IMR-90 (cell line): ENCODE measurements around the gene CLP1. TPM values are rescaled to one million over a fixed set of nuclear protein-coding genes. Genes with fewer than 3 reads are reported as not detected.

Experiments
- ATAC-seq: fragments of 200-7000 bp; cut with Tn5 transposase; 2 replicates; pipeline ENCODE4 v1.9.1; 2020; ENCODE audit warnings: low read depth, mild to moderate bottlenecking, moderate library complexity
- BruUV-seq: library from RNA; stranded (reverse); fragments of 400-500 nt; replicated peaks from 2 replicates; lab custom pipeline; 2021; lab: Mats Ljungman, UMichigan
- CTCF ChIA-PET: fragments of 300-600 bp; formaldehyde crosslinking; extraction: SDS; loops from one replicate; lab custom pipeline; 2021; ENCODE audit warnings: antibody characterized with exemption; lab: Yijun Ruan, JAX
- POLR2A ChIA-PET: fragments of 300-600 bp; sonication (Branson Sonifier 250); formaldehyde crosslinking; loops from one replicate; lab custom pipeline; 2022; ENCODE audit warnings: antibody characterized with exemption; ENCODE audit not compliant: unreplicated experiment; lab: Charles Lee
- DNase-seq: peaks from one replicate; pipeline ENCODE4 v3.0.0; 2013
- H2AFZ ChIP-seq: replicated peaks from 2 replicates; pipeline ENCODE3; 2013; ENCODE audit warnings: low read length, mild to moderate bottlenecking; ENCODE audit not compliant: poor library complexity
- H2AK5ac ChIP-seq: 2 replicates; pipeline ENCODE4 v1.6.1; 2013; ENCODE audit warnings: low read depth, low read length, inconsistent platforms
- H2AK9ac ChIP-seq: replicated peaks from 2 replicates; pipeline ENCODE3; 2013; ENCODE audit warnings: mild to moderate bottlenecking, low read depth, low read length, moderate library complexity; ENCODE audit not compliant: poor library complexity
- H2BK120ac ChIP-seq: 2 replicates; pipeline ENCODE4 v1.6.1; 2013; ENCODE audit warnings: low read depth, low read length, inconsistent platforms
- H2BK15ac ChIP-seq: 3 replicates; pipeline ENCODE4 v1.6.1; 2013; ENCODE audit warnings: low read depth, low read length, inconsistent platforms
- H2BK20ac ChIP-seq: 2 replicates; pipeline ENCODE4 v1.6.1; 2013; ENCODE audit warnings: low read depth, mild to moderate bottlenecking, inconsistent platforms, low read length, moderate library complexity
- H2BK5ac ChIP-seq: 2 replicates; pipeline ENCODE4 v1.6.1; 2013; ENCODE audit warnings: mild to moderate bottlenecking, low read depth, low read length, inconsistent platforms; ENCODE audit not compliant: poor library complexity, severe bottlenecking
- H3K14ac ChIP-seq: replicated peaks from 2 replicates; pipeline ENCODE4 v1.6.1; 2013; ENCODE audit warnings: low read depth, low read length, inconsistent platforms
- H3K18ac ChIP-seq: 2 replicates; pipeline ENCODE4 v1.6.1; 2013; ENCODE audit warnings: low read depth, low read length, control low read depth
- H3K23ac ChIP-seq: 2 replicates; pipeline ENCODE4 v1.6.1; 2013; ENCODE audit warnings: low read depth, low read length, inconsistent platforms
- H3K27ac ChIP-seq: 2 replicates; pipeline ENCODE4 v1.5.1; 2013; ENCODE audit warnings: mild to moderate bottlenecking, control low read depth, low read length; ENCODE audit not compliant: insufficient read depth
- H3K27me3 ChIP-seq: 2 replicates; pipeline ENCODE4 v1.6.1; 2013; ENCODE audit warnings: low read length; ENCODE audit not compliant: control insufficient read depth, insufficient read depth
- H3K36me3 ChIP-seq: 2 replicates; pipeline ENCODE4 v1.6.1; 2013; ENCODE audit warnings: low read length, mixed read lengths; ENCODE audit not compliant: control insufficient read depth, insufficient read depth
- H3K4ac ChIP-seq: 2 replicates; pipeline ENCODE4 v1.6.1; 2013; ENCODE audit warnings: low read depth, low read length, inconsistent platforms
- H3K4me1 ChIP-seq: 2 replicates; pipeline ENCODE4 v1.6.1; 2013; ENCODE audit warnings: low read length, mixed read lengths; ENCODE audit not compliant: control insufficient read depth, insufficient read depth
- H3K4me2 ChIP-seq: 2 replicates; pipeline ENCODE4 v1.6.1; 2013; ENCODE audit warnings: low read depth, mild to moderate bottlenecking, control low read depth, low read length, moderate library complexity
- H3K4me3 ChIP-seq: 2 replicates; pipeline ENCODE4 v1.5.1; 2013; ENCODE audit warnings: low read depth, mild to moderate bottlenecking, control low read depth, low read length, moderate library complexity; ENCODE audit not compliant: insufficient read depth
- H3K56ac ChIP-seq: 2 replicates; pipeline ENCODE4 v1.6.1; 2013; ENCODE audit warnings: low read length, inconsistent platforms; ENCODE audit not compliant: insufficient read depth; ENCODE audit errors: extremely low read depth
- H3K79me1 ChIP-seq, 2 experiments: 2 replicates each; pipeline ENCODE4 v1.6.1; 2013; ENCODE audit warnings: low read length in 2 of 2, inconsistent platforms in 1 of 2, low read depth in 1 of 2
- H3K9ac ChIP-seq: 2 replicates; pipeline ENCODE4 v1.6.1; 2013; ENCODE audit warnings: low read depth, low read length, control low read depth
- H3K9me1 ChIP-seq: 2 replicates; pipeline ENCODE4 v1.6.1; 2013; ENCODE audit warnings: low read length, inconsistent platforms; ENCODE audit not compliant: insufficient read depth
- H3K9me3 ChIP-seq: 2 replicates; pipeline ENCODE4 v1.6.1; 2013; ENCODE audit warnings: low read length; ENCODE audit not compliant: control insufficient read depth, insufficient read depth
- H4K20me1 ChIP-seq: 2 replicates; pipeline ENCODE4 v1.6.1; 2013; ENCODE audit warnings: low read length, inconsistent platforms; ENCODE audit not compliant: insufficient read depth
- H4K5ac ChIP-seq: 2 replicates; pipeline ENCODE4 v1.6.1; 2013; ENCODE audit warnings: mild to moderate bottlenecking, low read depth, low read length, control low read depth
- H4K8ac ChIP-seq, 2 experiments: 2 replicates each; pipeline ENCODE4 v1.6.1; 2013; ENCODE audit warnings: low read depth in 2 of 2, low read length in 2 of 2, control low read depth in 1 of 2, inconsistent platforms in 1 of 2
- H4K91ac ChIP-seq: 2 replicates; pipeline ENCODE4 v1.6.1; 2013; ENCODE audit warnings: low read depth, low read length, inconsistent platforms; ENCODE audit not compliant: insufficient read depth
- BHLHE40 ChIP-seq: fragments of 150-350 bp; IDR thresholded peaks from 2 replicates; pipeline ENCODE4 v1.6.1; 2016; ENCODE audit warnings: mild to moderate bottlenecking, low read depth, low read length
- CEBPB ChIP-seq: IDR thresholded peaks from 2 replicates; pipeline ENCODE4 v1.6.1; 2012; ENCODE audit warnings: low read depth, low read length, improper control_type of control experiment
- CHD1 ChIP-seq: IDR thresholded peaks from 2 replicates; pipeline ENCODE4 v1.6.1; 2012; ENCODE audit warnings: low read depth, low read length, improper control_type of control experiment
- CTCF ChIP-seq: conservative IDR thresholded peaks from 2 replicates; pipeline ENCODE4 v1.5.1; 2012; ENCODE audit warnings: mild to moderate bottlenecking, low read depth, low read length, improper control_type of control experiment
- FOS ChIP-seq: fragments of 150-350 bp; IDR thresholded peaks from 2 replicates; pipeline ENCODE4 v1.6.1; 2016; ENCODE audit warnings: low read depth, low read length
- MAFK ChIP-seq: IDR thresholded peaks from 2 replicates; pipeline ENCODE4 v1.6.1; 2012; ENCODE audit warnings: low read depth, low read length, improper control_type of control experiment
- MXI1 ChIP-seq: IDR thresholded peaks from 2 replicates; pipeline ENCODE4 v1.6.1; 2012; ENCODE audit warnings: low read depth, mild to moderate bottlenecking, low read length, moderate library complexity, borderline replicate concordance
- NFE2L2 ChIP-seq: fragments of 150-350 bp; IDR thresholded peaks from 2 replicates; pipeline ENCODE4 v1.6.1; 2016; ENCODE audit warnings: low read depth, mild to moderate bottlenecking, low read length
- POLR2A ChIP-seq: IDR thresholded peaks from 2 replicates; pipeline ENCODE4 v1.6.1; 2012; ENCODE audit warnings: mild to moderate bottlenecking, low read depth, low read length
- RAD21 ChIP-seq: IDR thresholded peaks from 2 replicates; pipeline ENCODE4 v1.6.1; 2012; ENCODE audit warnings: low read length, improper control_type of control experiment
- RCOR1 ChIP-seq: IDR thresholded peaks from 2 replicates; pipeline ENCODE4 v1.6.1; 2012; ENCODE audit warnings: mild to moderate bottlenecking, low read length, improper control_type of control experiment; ENCODE audit not compliant: insufficient replicate concordance
- SMC3 ChIP-seq: fragments of 150-350 bp; IDR thresholded peaks from 2 replicates; pipeline ENCODE4 v1.6.1; 2016; ENCODE audit warnings: low read depth, mild to moderate bottlenecking, antibody characterized with exemption, low read length, moderate library complexity
- WGBS, 2 experiments: methylation state at CpG; one replicate each; pipeline versions ENCODE4 v1.1.5 to v1.1.7; 2013; ENCODE audit warnings: missing lambda C conversion rate in 2 of 2; ENCODE audit not compliant: insufficient read length in 1 of 2; ENCODE audit errors: extremely low coverage in 2 of 2; 5-methylcytosine and 5-hydroxymethylcytosine counted together
- dilution Hi-C: fragments of 300-500 bp; cut with HindIII; formaldehyde crosslinking; loops from one replicate; pipeline ENCODE4 v1.14.3; 2018; ENCODE audit warnings: low sequenced_read_pairs; ENCODE audit not compliant: unreplicated experiment
- in situ Hi-C: fragments of 300-500 bp; cut with MboI; formaldehyde crosslinking; loops from 3 replicates; pipeline ENCODE4 v1.14.3; 2019; ENCODE audit warnings: low sequenced_read_pairs, inconsistent platforms, mixed read lengths
- intact Hi-C: fragments of 100-400 bp; cut with micrococcal nuclease; formaldehyde crosslinking; loops from 2 replicates; pipeline ENCODE4 v1.10.0; 2022
- polyA plus RNA-seq, 3 experiments: library from polyadenylated mRNA; depleted of rRNA; stranded (reverse); fragments of >200 nt; gene quantifications; 2 replicates each; pipeline ENCODE4 v1.2.3, GENCODE V29; 2012; ENCODE audit warnings: low replicate concordance in 1 of 3
- total RNA-seq: library from RNA; depleted of rRNA; stranded (reverse); fragments of >200 nt; gene quantifications from 2 replicates; pipeline ENCODE4 v1.2.3, GENCODE V29; 2012

Gene CLP1
- total and polyA plus RNA-seq, 2 of the 4 experiments (the other 2 are of a cell fraction), result 16.5 to 24.0 TPM

DNA sequence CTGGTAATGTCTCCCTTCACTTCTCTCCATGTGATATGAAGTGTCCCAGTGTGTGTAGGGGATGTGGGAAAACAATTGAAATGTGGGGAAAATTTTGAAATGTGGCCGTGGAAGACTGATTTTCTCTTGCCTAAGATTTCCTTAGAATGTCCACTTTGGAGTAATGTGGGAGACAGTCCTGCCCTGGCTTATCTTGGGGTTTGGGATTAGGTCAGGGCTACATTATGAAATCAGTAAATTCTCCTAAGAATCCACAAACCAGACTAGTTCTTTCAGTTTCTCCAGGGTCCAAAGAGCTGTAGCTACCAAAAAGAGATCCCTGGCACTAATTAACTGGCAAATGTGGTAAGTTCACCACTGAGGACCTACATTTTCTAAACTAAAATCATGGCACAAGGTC is 30.7 kb upstream of the CLP1 start:
- no peak overlapping the region for H3K4me2 ChIP-seq
- H3K4me1 ChIP-seq, result no peaks in the 10 kb centered on the region
- no peak overlapping the region for H3K14ac ChIP-seq
- no peak overlapping the region for H4K91ac ChIP-seq
- no peak overlapping the region for H4K5ac ChIP-seq
- no peaks in the 10 kb centered on the region for H3K36me3 ChIP-seq
- no peak overlapping the region for H2AFZ ChIP-seq
- H3K27me3 ChIP-seq, result peaks cover 11% of the 10 kb centered on the region
- no peaks in the 10 kb centered on the region for H3K9me3 ChIP-seq
- DNase-seq (no peak), ATAC-seq (no peak)
- no peak overlapping the region for H2AK5ac ChIP-seq
- H2BK15ac ChIP-seq, result no peak overlapping the region
- no CpG with 5 or more reads among the region's 1 CpG for WGBS, 2 experiments
- H3K18ac ChIP-seq, result no peak overlapping the region
- POLR2A ChIA-PET, result no interaction called here
- TF ChIP-seq RAD21 (no peak), MAFK (no peak), CEBPB (no peak), CTCF (no peak), RCOR1 (no peak), MXI1 (no peak), NFE2L2 (no peak), POLR2A (no peak), BHLHE40 (no peak), FOS (no peak), SMC3 (no peak), CHD1 (no peak)
- CTCF ChIA-PET, result no interaction called here
- no peak overlapping the region for H3K9ac ChIP-seq
- no peak overlapping the region for H3K56ac ChIP-seq
- intact Hi-C loops, result no loop called here
- H2BK120ac ChIP-seq, result no peak overlapping the region
- H3K4ac ChIP-seq, result no peak overlapping the region
- dilution Hi-C loops, result no loop called here
- H3K9me1 ChIP-seq, result no peaks in the 10 kb centered on the region
- no peak overlapping the region for H2AK9ac ChIP-seq
- no peak overlapping the region for H4K8ac ChIP-seq
- in situ Hi-C loops, result no loop called here
- H4K20me1 ChIP-seq, result no peaks in the 10 kb centered on the region
- no peak overlapping the region for H3K23ac ChIP-seq
- no peaks in the 10 kb centered on the region for H3K79me1 ChIP-seq
- H3K27ac ChIP-seq, result no peak overlapping the region
- no peak overlapping the region for H2BK5ac ChIP-seq
- H2BK20ac ChIP-seq, result no peak overlapping the region
- H3K4me3 ChIP-seq, result no peak overlapping the region
- no TSS peak for BruUV-seq
